HG03103 (cell line): Measurements from ENCODE around the gene CFAP92.

Source experiments
- ATAC-seq: cut with Tn5 transposase; IDR thresholded peaks from one replicate; pipeline ENCODE4 v1.9.1; 2021; ENCODE audit warnings: low read depth; ENCODE audit not compliant: unreplicated experiment

Gene CFAP92

GRCh38 chr3:129026728-129027543 lies 33.1 kb upstream of the CFAP92 start:
- peak; percentile 99 for ATAC-seq

GRCh38 chr3:129025691-129026435 lies 32.0 kb upstream of the CFAP92 start:
- ATAC-seq, result no peak

GRCh38 chr3:129025108-129025507 lies 31.2 kb upstream of the CFAP92 start:
- no peak for ATAC-seq

- ATAC-seq, result no peak
Observed at GRCh38 chr3:129023909-129024308, 30.0 kb upstream of the CFAP92 start.

- ATAC-seq, result no peak
Observed at GRCh38 chr3:129023008-129023358, 29.1 kb upstream of the CFAP92 start.

- ATAC-seq, result no peak
Observed at GRCh38 chr3:129022114-129023007, 28.5 kb upstream of the CFAP92 start.

GRCh38 chr3:129021140-129021551 lies 27.3 kb upstream of the CFAP92 start:
- ATAC-seq, result no peak

- no peak for ATAC-seq
Observed at GRCh38 chr3:129020691-129021090, 26.8 kb upstream of the CFAP92 start.

GRCh38 chr3:129019266-129019665 lies 25.4 kb upstream of the CFAP92 start:
- ATAC-seq, result no peak

- no peak for ATAC-seq
Observed at GRCh38 chr3:129018751-129019150, 24.9 kb upstream of the CFAP92 start.

GRCh38 chr3:129018271-129018670 lies 24.4 kb upstream of the CFAP92 start:
- no peak for ATAC-seq

GRCh38 chr3:129017484-129017899 lies 23.6 kb upstream of the CFAP92 start:
- no peak for ATAC-seq

- peak; percentile 73 for ATAC-seq
Observed at GRCh38 chr3:129016720-129017483, 23.0 kb upstream of the CFAP92 start.

- no peak for ATAC-seq
Observed at GRCh38 chr3:129016356-129016719, 22.5 kb upstream of the CFAP92 start.

- no peak for ATAC-seq
Observed at GRCh38 chr3:129015388-129016105, 21.7 kb upstream of the CFAP92 start.

GRCh38 chr3:129014793-129015345 lies 21.0 kb upstream of the CFAP92 start:
- no peak for ATAC-seq

- no peak for ATAC-seq
Observed at GRCh38 chr3:129014148-129014547, 20.3 kb upstream of the CFAP92 start.

GRCh38 chr3:129013491-129013891 lies 19.6 kb upstream of the CFAP92 start:
- ATAC-seq, result no peak

- ATAC-seq, result no peak
Observed at GRCh38 chr3:129010310-129010956, 16.6 kb upstream of the CFAP92 start.
